ENCODE results near the gene CD300LF. TPM values are rescaled to one million over a fixed set of nuclear protein-coding genes. Genes with fewer than 3 reads are reported as not detected.

Gene CD300LF
- total RNA-seq, 1 experiment from 2014 or later = not detected

- Mint-ChIP-seq H3K4me3 (no peak overlapping the region), H3K27me3 (ENCODE audit: low read depth) (peaks cover 15% of the 10 kb centered on the region), H3K9me3 (no peaks in the 10 kb centered on the region), H3K36me3 (ENCODE audit: insufficient read depth in 1 of 3, low read depth in 3 of 3) (no peaks in the 10 kb centered on the region), H3K4me1 (peaks cover 12 to 14% of the 10 kb centered on the region in 2 experiments), H3K27ac (no peak overlapping the region)
- no peaks in the 10 kb centered on the region; the same call in 1 of the 2 replicates for H3K27me3 ChIP-seq (ENCODE audit: insufficient read depth, low read length)
- no peaks in the 10 kb centered on the region for H3K79me2 ChIP-seq (ENCODE audit: insufficient read depth, low read length)
- no peak overlapping the region for H3K14ac ChIP-seq (ENCODE audit: insufficient read depth, low read length)
- no CpG with 5 or more reads among the region's 9 CpGs for WGBS (ENCODE audit: extremely low coverage, insufficient read length, low lambda C conversion rate)
- peaks cover 9% of the 10 kb centered on the region for H3K23me2 ChIP-seq (ENCODE audit: insufficient read length, low read depth, low read length, poor library complexity, severe bottlenecking)
- H2BK15ac ChIP-seq (ENCODE audit: low read depth, low read length) = no peak overlapping the region
- peak overlapping the region; percentile 32 for H3K18ac ChIP-seq (ENCODE audit: insufficient read length, low read depth, low read length)
- DNase-seq = no peak
- no peaks in the 10 kb centered on the region for H4K20me1 ChIP-seq (ENCODE audit: control insufficient read depth, insufficient read depth, insufficient read length)
- H4K91ac ChIP-seq (ENCODE audit: insufficient read length, low read depth, low read length) = no peak overlapping the region
- no peak overlapping the region for H3K4ac ChIP-seq (ENCODE audit: low read depth, low read length)
- no peak overlapping the region for H2BK12ac ChIP-seq (ENCODE audit: insufficient read length, low read depth, low read length)
- no peaks in the 10 kb centered on the region for H3K79me1 ChIP-seq (ENCODE audit: insufficient read depth, low read depth, low read length, poor library complexity, severe bottlenecking)
- no peak overlapping the region for H4K8ac ChIP-seq (replicated peaks; ENCODE audit: insufficient read length, low read depth, low read length)
- H3K23ac ChIP-seq (ENCODE audit: insufficient read length, low read depth, low read length) = no peak overlapping the region
- H3K4me1 ChIP-seq (ENCODE audit: insufficient read depth, low read length) = no peaks in the 10 kb centered on the region
- no peak overlapping the region for H2BK120ac ChIP-seq (ENCODE audit: low read depth, low read length, poor library complexity, severe bottlenecking)
- TF ChIP-seq CTCF (conservative IDR thresholded peaks at IDR 0.05) = no peak
- no peak overlapping the region for H2AK5ac ChIP-seq (ENCODE audit: insufficient read length, low read length)
- H2BK20ac ChIP-seq (ENCODE audit: low read depth, low read length, poor library complexity, severe bottlenecking) = no peak overlapping the region
- H3K9ac ChIP-seq (ENCODE audit: extremely low read depth, insufficient read length, low read length) = no peak overlapping the region
- H2BK5ac ChIP-seq (ENCODE audit: insufficient read length, low read length) = no peak overlapping the region
- H4K5ac ChIP-seq (ENCODE audit: insufficient read length, low read depth, low read length) = no peak overlapping the region
- no peak overlapping the region for H3T11ph ChIP-seq (ENCODE audit: low read length)
- H3K9me3 ChIP-seq (ENCODE audit: control insufficient read depth, low read depth, low read length) = no peaks in the 10 kb centered on the region
- no peak overlapping the region for H2AFZ ChIP-seq (ENCODE audit: low read length)
- H3K27ac ChIP-seq (ENCODE audit: insufficient read length, low read depth, low read length) = no peak overlapping the region
- H3K4me2 ChIP-seq (ENCODE audit: insufficient read depth, insufficient read length, low read length) = no peak overlapping the region
- no peak overlapping the region for H3K56ac ChIP-seq (ENCODE audit: insufficient read length, low read depth, low read length)
These were observed 20.8 kb upstream of the CD300LF start for GRCh38 chr17:74733365-74734122.
